Gastrocnemius medialis (tissue), 4 donors: ENCODE results near the gene SLC16A10.

Experiments
- POLR2A ChIP-seq, 2 donors: fragments of 450-650 bp; IDR thresholded peaks; one replicate each; pipeline ENCODE4 v1.6.1; 2017; ENCODE audit warnings: antibody characterized with exemption in 2 of 2, mild to moderate bottlenecking in 2 of 2, moderate library complexity in 2 of 2
- TF ChIP-seq, protein P1 (sequence below), 5 experiments: fragments of 450-650 bp in 3 of 5; fragments of 200-600 bp in 2 of 5; sonication (generic) in 2 of 5; IDR thresholded peaks in 4 of 5; conservative IDR thresholded peaks in 1 of 5; 1 replicate in 4 of 5; 2 replicates in 1 of 5; pipeline ENCODE4 v1.5.1; 2016 to 2019; ENCODE audit warnings: antibody characterized with exemption in 5 of 5, mild to moderate bottlenecking in 3 of 5, moderate library complexity in 3 of 5

DNA sequence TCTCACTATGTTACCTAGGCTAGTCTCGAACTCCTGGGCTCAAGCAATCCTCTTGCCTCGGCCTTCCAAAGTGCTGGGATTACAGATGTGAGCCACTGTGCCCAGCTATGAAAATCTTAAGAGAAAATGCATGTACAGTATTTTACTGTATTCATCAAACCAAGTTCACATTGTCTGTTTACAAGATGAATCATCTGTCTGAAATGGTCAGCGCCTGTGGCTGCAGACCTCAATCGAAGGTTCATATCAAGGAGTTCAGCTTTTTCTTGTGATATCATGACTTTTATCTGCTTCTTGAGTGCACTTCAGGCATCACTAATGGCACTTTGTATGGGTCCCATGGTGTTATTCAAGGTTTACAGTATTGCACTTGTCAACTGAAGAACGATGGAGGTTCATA is 155.1 kb downstream of the SLC16A10 start:
- TF ChIP-seq, protein P1, sequence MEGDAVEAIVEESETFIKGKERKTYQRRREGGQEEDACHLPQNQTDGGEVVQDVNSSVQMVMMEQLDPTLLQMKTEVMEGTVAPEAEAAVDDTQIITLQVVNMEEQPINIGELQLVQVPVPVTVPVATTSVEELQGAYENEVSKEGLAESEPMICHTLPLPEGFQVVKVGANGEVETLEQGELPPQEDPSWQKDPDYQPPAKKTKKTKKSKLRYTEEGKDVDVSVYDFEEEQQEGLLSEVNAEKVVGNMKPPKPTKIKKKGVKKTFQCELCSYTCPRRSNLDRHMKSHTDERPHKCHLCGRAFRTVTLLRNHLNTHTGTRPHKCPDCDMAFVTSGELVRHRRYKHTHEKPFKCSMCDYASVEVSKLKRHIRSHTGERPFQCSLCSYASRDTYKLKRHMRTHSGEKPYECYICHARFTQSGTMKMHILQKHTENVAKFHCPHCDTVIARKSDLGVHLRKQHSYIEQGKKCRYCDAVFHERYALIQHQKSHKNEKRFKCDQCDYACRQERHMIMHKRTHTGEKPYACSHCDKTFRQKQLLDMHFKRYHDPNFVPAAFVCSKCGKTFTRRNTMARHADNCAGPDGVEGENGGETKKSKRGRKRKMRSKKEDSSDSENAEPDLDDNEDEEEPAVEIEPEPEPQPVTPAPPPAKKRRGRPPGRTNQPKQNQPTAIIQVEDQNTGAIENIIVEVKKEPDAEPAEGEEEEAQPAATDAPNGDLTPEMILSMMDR (IDR thresholded peaks at IDR 0.05 in 4 of 5, conservative IDR thresholded peaks at IDR 0.05 in 1 of 5), result no peak
- TF ChIP-seq POLR2A (IDR thresholded peaks at IDR 0.05), result no peak
